ENCODE results near the gene AIMP1. TPM values are rescaled to one million over a fixed set of nuclear protein-coding genes. Genes with fewer than 3 reads are reported as not detected.

AIMP1 gene
- total and polyA plus RNA-seq, 2 of the 13 experiments (the other 11 are each of a cell fraction or from before 2014, with no cell fraction given) = 28.6 to 82.9 TPM

DNA sequence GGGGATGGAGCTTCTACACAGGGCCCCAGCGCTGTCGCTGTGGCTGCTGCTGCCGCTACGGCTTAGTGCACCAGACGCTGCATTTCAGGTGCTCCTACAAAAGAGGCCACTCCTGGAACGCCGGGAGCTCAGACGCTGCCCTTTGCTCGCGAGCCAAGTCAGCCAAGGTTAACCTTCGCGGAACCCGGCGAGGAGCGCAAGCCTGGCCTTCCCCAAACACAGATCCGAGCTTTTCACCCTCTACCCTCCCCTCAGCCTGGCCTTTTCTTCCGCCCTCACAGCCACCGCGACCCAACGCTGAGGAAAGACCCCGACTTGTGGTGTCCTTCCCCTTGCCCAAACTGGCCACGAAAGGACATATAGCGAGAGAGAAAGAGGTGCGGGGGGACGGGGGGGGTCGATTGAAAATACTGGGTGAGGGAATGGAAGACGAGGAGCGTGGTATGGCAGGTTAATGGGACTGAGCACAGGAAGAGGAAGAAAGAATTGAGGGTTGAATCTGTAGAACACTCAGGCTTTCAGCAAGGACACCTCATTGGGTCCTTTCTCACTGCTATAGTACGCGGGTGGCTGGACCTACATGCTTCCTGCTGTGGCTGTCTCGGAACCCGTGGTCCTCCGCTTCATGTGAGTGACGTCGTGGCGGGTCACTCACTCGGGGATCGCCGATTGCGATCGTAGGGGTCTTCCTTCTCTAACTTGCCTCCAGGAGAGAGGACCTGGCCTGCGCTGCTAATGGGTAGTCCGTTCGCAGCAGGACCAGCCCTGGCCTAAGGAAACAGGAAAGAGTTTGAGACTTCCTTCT, at the start of gene AIMP1, which contains the start of gene TBCK (continued):
- TF ChIP-seq, protein P1, sequence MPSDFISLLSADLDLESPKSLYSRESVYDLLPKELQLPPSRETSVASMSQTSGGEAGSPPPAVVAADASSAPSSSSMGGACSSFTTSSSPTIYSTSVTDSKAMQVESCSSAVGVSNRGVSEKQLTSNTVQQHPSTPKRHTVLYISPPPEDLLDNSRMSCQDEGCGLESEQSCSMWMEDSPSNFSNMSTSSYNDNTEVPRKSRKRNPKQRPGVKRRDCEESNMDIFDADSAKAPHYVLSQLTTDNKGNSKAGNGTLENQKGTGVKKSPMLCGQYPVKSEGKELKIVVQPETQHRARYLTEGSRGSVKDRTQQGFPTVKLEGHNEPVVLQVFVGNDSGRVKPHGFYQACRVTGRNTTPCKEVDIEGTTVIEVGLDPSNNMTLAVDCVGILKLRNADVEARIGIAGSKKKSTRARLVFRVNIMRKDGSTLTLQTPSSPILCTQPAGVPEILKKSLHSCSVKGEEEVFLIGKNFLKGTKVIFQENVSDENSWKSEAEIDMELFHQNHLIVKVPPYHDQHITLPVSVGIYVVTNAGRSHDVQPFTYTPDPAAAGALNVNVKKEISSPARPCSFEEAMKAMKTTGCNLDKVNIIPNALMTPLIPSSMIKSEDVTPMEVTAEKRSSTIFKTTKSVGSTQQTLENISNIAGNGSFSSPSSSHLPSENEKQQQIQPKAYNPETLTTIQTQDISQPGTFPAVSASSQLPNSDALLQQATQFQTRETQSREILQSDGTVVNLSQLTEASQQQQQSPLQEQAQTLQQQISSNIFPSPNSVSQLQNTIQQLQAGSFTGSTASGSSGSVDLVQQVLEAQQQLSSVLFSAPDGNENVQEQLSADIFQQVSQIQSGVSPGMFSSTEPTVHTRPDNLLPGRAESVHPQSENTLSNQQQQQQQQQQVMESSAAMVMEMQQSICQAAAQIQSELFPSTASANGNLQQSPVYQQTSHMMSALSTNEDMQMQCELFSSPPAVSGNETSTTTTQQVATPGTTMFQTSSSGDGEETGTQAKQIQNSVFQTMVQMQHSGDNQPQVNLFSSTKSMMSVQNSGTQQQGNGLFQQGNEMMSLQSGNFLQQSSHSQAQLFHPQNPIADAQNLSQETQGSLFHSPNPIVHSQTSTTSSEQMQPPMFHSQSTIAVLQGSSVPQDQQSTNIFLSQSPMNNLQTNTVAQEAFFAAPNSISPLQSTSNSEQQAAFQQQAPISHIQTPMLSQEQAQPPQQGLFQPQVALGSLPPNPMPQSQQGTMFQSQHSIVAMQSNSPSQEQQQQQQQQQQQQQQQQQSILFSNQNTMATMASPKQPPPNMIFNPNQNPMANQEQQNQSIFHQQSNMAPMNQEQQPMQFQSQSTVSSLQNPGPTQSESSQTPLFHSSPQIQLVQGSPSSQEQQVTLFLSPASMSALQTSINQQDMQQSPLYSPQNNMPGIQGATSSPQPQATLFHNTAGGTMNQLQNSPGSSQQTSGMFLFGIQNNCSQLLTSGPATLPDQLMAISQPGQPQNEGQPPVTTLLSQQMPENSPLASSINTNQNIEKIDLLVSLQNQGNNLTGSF (CRISPR knock-in tag; IDR thresholded peaks at IDR 0.05) = no peak
- TF ChIP-seq NFRKB (IDR thresholded peaks at IDR 0.05) (no peak), EED (CRISPR knock-in tag; IDR thresholded peaks at IDR 0.05) (no peak), CHD2 (IDR thresholded peaks at IDR 0.05; ENCODE audit: low read depth, low read length) (no peak), ZBTB7A (CRISPR knock-in tag; IDR thresholded peaks at IDR 0.05) (no peak), KDM6A (CRISPR knock-in tag; IDR thresholded peaks at IDR 0.05; ENCODE audit: low read depth) (no peak), ZNF383 (CRISPR knock-in tag; IDR thresholded peaks at IDR 0.05; ENCODE audit: borderline replicate concordance) (no peak), ATF7 (IDR thresholded peaks at IDR 0.05) (0 out of 2 replicates have a peak, but pooled peaks have one; percentile 21), ATF7 (CRISPR knock-in tag; IDR thresholded peaks at IDR 0.05) (peak; percentile 10; the same call in 1 of the 2 replicates), ZFP36L1 (CRISPR knock-in tag; IDR thresholded peaks at IDR 0.05) (no peak), SKI (IDR thresholded peaks at IDR 0.05; ENCODE audit: partially characterized antibody) (peak; percentile 10), U2AF2 (IDR thresholded peaks at IDR 0.05; ENCODE audit: low read depth, low read length) (0 out of 2 replicates have a peak, but pooled peaks have one; percentile 20), AGO2 (optimal IDR thresholded peaks at IDR 0.05; ENCODE audit: low read depth, low read length) (peak; percentile 99), RFX1 (IDR thresholded peaks at IDR 0.05) (no peak), ZBTB8A (CRISPR knock-in tag; IDR thresholded peaks at IDR 0.05; ENCODE audit: borderline replicate concordance, low read depth) (no peak; the same call in 1 of the 2 replicates), TGIF2 (CRISPR knock-in tag; IDR thresholded peaks at IDR 0.05) (peak; percentile 85; the same call in 1 of the 2 replicates), ZNF776 (CRISPR knock-in tag; IDR thresholded peaks at IDR 0.05) (no peak; the same call in 1 of the 2 replicates), RXRB (CRISPR knock-in tag; IDR thresholded peaks at IDR 0.05; ENCODE audit: borderline replicate concordance) (no peak; the same call in 1 of the 2 replicates), NR3C1 (CRISPR knock-in tag; IDR thresholded peaks at IDR 0.05) (no peak), HNRNPH1 (optimal IDR thresholded peaks at IDR 0.05; ENCODE audit: low read depth, low read length) (no peak)
- TF ChIP-seq, protein P2, sequence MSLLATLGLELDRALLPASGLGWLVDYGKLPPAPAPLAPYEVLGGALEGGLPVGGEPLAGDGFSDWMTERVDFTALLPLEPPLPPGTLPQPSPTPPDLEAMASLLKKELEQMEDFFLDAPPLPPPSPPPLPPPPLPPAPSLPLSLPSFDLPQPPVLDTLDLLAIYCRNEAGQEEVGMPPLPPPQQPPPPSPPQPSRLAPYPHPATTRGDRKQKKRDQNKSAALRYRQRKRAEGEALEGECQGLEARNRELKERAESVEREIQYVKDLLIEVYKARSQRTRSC (CRISPR knock-in tag; IDR thresholded peaks at IDR 0.05; ENCODE audit: low read depth) = no peak

Measured in HepG2 (cell line).